ENCODE data around the gene NLRP6.
"Not testable (repeated sequence)": the region's sequence is repeated elsewhere in the genome, so short reads cannot be mapped to it uniquely, and the experiment has no call there.

Gene NLRP6

DNA sequence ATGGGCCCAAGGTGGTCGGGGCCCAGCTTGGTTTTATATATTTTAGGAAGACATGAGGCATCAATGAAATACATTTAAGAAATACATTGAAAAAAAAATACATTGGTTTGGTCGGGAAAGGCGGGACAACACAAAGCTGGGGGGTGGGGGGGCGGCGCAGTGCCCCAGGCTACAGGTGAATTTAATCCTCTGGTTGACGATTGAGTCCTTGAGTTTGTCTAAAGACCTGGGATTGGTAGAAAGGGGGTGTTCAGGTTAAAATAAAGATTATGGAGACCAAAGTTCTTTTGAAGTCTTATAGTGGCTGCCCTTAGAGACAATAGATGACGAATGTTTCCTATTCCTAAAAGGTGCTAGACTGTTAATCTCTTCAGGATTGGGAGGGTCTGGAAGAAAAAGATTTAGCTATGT, 38.7 kb downstream of the NLRP6 start:
- no peak for DNase-seq (ENCODE audit: extremely low read depth, low read depth)
- TF ChIP-seq, protein P1, sequence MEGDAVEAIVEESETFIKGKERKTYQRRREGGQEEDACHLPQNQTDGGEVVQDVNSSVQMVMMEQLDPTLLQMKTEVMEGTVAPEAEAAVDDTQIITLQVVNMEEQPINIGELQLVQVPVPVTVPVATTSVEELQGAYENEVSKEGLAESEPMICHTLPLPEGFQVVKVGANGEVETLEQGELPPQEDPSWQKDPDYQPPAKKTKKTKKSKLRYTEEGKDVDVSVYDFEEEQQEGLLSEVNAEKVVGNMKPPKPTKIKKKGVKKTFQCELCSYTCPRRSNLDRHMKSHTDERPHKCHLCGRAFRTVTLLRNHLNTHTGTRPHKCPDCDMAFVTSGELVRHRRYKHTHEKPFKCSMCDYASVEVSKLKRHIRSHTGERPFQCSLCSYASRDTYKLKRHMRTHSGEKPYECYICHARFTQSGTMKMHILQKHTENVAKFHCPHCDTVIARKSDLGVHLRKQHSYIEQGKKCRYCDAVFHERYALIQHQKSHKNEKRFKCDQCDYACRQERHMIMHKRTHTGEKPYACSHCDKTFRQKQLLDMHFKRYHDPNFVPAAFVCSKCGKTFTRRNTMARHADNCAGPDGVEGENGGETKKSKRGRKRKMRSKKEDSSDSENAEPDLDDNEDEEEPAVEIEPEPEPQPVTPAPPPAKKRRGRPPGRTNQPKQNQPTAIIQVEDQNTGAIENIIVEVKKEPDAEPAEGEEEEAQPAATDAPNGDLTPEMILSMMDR (IDR thresholded peaks at IDR 0.05; ENCODE audit: low read depth, low read length), result no peak

- not testable (repeated sequence) for DNase-seq (ENCODE audit: extremely low read depth, low read depth)
Observed at GRCh38 chr11:317668-318404, 39.6 kb downstream of the NLRP6 start.

GRCh38 chr11:318405-319120, 40.4 kb downstream of the NLRP6 start:
- DNase-seq (ENCODE audit: extremely low read depth, low read depth), result not testable (repeated sequence)

DNA sequence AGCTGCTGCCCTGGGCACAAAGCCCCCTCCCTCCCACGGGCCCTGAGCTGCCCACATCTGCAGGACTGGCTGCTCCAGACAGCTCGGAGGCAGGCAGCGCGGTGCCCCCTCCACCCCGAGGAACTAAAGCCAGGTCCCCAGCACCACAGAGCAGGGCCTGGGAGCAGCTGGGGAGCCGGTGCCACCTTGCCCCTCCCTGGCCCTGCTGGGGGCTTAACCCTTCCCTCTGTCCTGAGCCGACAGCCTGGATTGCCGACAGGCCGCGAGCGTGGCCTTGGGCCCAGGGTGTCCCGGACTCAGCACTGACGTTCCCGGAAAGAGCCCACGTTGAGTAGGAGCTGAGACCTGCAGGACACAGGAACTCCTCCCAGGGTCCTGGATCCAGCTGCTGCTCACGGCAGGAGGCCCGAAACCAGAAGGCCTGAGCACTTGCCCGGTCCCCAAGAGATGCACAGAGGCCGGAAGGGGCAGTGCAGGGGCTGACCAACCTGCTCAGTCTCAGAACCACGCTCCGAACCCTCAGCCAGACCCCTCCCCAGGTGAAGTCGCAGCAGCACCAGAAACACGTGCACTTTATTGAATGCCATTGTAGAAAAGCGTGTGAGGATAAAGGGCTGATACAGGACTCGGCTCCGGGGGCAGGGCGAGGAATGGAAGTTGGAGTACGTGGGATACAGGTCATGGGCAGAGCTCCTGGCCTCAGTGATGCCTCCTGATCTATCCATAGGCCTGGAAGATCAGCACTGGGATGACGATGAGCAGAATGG, 41.1 kb downstream of the NLRP6 start:
- not testable (repeated sequence) for DNase-seq (ENCODE audit: extremely low read depth, low read depth)

DNA sequence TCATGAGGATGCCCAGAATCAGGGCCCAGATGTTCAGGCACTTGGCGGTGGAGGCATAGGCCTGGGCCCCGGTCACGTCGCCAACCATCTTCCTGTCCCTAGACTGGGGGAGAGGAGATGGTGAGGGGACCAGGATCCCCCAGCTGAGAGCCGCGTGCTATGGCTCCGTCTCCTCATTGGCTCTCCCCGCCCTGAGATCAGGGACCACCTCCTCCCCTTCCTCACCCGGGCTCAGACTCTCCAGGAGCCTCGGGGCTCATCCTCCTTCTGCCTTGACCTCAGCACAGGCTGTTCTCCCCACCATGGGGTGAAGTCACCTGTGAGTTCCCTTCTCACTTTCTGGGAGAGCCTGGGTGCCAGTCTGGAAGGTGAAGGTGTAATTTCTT, 41.7 kb downstream of the NLRP6 start:
- not testable (repeated sequence) for DNase-seq (ENCODE audit: extremely low read depth, low read depth)

GRCh38 chr11:324156-324555, 45.9 kb downstream of the NLRP6 start:
- TF ChIP-seq, protein P1 (IDR thresholded peaks at IDR 0.05; ENCODE audit: low read depth, low read length), result no peak
- DNase-seq (ENCODE audit: extremely low read depth, low read depth), result no peak

DNA sequence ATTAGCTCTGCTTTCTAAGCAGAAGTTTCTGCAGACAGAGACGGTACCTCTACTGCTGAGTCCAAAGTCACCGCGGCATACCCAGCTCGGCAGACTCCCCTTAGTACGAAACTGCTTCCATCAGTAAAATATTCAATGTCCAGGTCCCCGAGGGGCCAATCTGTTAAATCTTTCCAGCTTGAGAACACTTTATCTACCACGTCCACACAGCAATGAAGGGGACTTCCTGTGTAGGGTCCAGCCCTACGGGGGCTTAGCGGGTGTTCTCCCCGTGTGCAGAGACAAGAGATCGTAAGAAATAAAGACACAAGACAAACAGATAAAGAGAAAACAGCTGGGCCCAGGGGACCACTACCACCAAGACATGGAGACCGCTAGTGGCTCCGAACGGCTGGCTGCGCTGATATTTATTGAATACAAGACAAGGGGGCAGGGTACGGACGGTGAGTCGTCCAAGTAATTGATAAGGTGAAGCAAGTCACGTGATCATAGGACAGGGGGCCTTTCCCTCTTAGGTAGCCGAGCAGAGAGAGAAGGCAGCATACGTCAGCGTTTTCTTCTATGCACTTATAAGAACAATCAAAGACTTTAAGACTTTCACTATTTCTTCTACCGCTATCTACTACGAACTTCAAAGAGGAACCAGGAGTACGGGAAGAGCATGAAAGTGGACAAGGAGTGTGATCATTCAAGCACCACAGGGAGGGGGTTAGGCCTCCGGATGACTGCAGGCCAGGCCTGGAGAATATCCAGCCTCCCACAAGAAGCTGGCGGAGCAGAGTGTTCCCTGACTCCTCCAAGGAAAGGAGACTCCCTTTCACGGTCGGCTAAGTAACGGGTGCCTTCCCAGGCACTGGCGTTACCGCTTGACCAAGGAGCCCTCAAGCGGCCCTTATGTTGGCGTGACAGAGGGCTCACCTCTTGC, 46.6 kb downstream of the NLRP6 start:
- not testable (repeated sequence) for DNase-seq (ENCODE audit: extremely low read depth, low read depth)

DNA sequence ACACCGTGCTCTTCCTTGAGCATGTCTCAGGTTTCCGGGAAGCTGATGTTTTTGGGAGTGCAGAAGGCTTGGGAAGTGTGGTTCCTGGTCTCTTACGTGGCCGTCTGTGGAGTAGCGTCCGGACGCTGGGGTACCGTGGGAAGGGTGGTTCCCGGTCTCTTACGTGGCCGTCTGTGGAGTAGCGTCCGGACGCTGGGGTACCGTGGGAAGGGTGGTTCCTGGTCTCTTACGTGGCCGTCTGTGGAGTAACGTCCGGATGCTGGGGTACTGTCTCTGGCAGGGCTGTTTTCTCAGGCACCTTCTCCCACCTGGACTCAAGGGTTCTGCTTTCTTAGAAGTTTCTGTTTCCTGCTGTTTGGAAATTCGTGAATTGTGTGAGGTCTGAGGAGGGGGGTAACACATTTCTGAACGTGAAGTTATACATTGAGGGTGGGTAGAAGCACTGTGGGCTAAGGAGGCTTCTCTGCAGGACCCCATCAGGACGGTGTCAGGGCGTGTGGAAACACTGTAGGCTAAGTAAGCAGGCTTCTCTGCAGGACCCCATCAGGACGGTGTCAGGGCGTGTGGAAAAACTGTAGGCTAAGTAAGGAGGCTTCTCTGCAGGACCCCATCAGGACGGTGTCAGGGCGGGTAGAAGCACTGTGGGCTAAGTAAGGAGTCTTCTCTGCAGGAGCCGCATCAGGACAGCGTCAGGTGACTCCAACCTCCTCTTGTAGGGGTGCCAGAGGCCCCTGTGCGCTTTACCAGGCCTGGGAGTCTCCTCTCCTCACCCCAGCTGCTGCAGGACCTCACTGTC, 47.8 kb downstream of the NLRP6 start:
- TF ChIP-seq, protein P1 (IDR thresholded peaks at IDR 0.05; ENCODE audit: low read depth, low read length), result no peak
- no peak for DNase-seq (ENCODE audit: extremely low read depth, low read depth)

GRCh38 chr11:326592-326841, 48.3 kb downstream of the NLRP6 start:
- TF ChIP-seq, protein P1 (IDR thresholded peaks at IDR 0.05; ENCODE audit: low read depth, low read length), result no peak
- DNase-seq (ENCODE audit: extremely low read depth, low read depth), result no peak
